ENCODE results near the gene KCNAB1.

DNA sequence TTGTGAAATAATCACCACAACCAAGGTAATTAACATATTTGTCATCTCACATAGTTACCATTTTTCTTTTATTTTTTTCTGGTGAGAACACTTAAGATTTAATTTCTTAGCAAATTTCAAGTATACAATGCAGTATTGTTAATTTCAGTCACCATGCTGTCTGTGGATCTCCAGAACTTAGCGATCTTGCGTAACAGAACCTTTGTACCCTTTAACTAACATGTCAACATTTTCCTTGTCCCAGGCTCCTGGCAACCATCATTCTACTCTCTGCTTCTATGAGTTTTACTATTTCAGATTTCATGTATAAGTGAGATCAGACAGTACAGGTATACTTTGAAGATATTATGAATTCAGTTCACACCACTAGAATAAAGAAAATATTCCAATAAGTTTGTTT, 154.4 kb downstream of the KCNAB1 start:
- TF ChIP-seq, protein P1, sequence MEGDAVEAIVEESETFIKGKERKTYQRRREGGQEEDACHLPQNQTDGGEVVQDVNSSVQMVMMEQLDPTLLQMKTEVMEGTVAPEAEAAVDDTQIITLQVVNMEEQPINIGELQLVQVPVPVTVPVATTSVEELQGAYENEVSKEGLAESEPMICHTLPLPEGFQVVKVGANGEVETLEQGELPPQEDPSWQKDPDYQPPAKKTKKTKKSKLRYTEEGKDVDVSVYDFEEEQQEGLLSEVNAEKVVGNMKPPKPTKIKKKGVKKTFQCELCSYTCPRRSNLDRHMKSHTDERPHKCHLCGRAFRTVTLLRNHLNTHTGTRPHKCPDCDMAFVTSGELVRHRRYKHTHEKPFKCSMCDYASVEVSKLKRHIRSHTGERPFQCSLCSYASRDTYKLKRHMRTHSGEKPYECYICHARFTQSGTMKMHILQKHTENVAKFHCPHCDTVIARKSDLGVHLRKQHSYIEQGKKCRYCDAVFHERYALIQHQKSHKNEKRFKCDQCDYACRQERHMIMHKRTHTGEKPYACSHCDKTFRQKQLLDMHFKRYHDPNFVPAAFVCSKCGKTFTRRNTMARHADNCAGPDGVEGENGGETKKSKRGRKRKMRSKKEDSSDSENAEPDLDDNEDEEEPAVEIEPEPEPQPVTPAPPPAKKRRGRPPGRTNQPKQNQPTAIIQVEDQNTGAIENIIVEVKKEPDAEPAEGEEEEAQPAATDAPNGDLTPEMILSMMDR (conservative IDR thresholded peaks at IDR 0.05; ENCODE audit: low read length), result no peak
- TF ChIP-seq EZH2phosphoT487 (IDR thresholded peaks at IDR 0.05; ENCODE audit: borderline replicate concordance), result no peak

Measured in Loucy (cell line).